HepG2 (cell line): ENCODE data around the gene RNF133. TPM values are rescaled to one million over a fixed set of nuclear protein-coding genes. Genes with fewer than 3 reads are reported as not detected.
"Not testable (repeated sequence)": the region's sequence is repeated elsewhere in the genome, so short reads cannot be mapped to it uniquely, and the experiment has no call there.

Source experiments
- ASH2L ChIP-seq: fragments of 300-600, 200-600 bp; sonication (generic); IDR thresholded peaks from 2 replicates; pipeline ENCODE4 v1.7.0; 2017; ENCODE audit warnings: low read depth, mild to moderate bottlenecking, moderate library complexity, mixed read lengths, low read length; ENCODE audit not compliant: insufficient read length
- FOXK1 ChIP-seq: sonication (generic); formaldehyde crosslinking; IDR thresholded peaks from 2 replicates; pipeline ENCODE4 v1.4.0; 2020; ENCODE audit warnings: low read depth, missing genetic modification reagents, borderline replicate concordance
- FOXO1 ChIP-seq: sonication (generic); formaldehyde crosslinking; IDR thresholded peaks from 2 replicates; pipeline ENCODE4 v1.4.0; 2020; ENCODE audit warnings: missing genetic modification reagents
- GATAD2A ChIP-seq: IDR thresholded peaks from 2 replicates; pipeline ENCODE4 v1.6.1; 2016
- HMG20A ChIP-seq: IDR thresholded peaks from 2 replicates; pipeline ENCODE4 v1.6.1; 2016; ENCODE audit warnings: borderline replicate concordance
- HOXA3 ChIP-seq: sonication (generic); formaldehyde crosslinking; IDR thresholded peaks from 2 replicates; pipeline ENCODE4 v1.5.0; 2020; ENCODE audit warnings: missing genetic modification reagents
- KDM6A ChIP-seq: IDR thresholded peaks from 2 replicates; pipeline ENCODE4 v1.6.1; 2016; ENCODE audit warnings: low read depth
- MAX ChIP-seq: IDR thresholded peaks from 2 replicates; pipeline ENCODE4 v1.6.1; 2012; ENCODE audit warnings: inconsistent platforms
- MED1 ChIP-seq: sonication (generic); formaldehyde crosslinking; IDR thresholded peaks from 2 replicates; pipeline ENCODE4 v1.4.0; 2020; ENCODE audit warnings: missing genetic modification reagents
- MIXL1 ChIP-seq: IDR thresholded peaks from 2 replicates; pipeline ENCODE4 v1.6.1; 2016
- NCOR1 ChIP-seq: fragments of 200-600 bp; sonication (generic); IDR thresholded peaks from 2 replicates; pipeline ENCODE4 v1.7.0; 2017; ENCODE audit warnings: antibody characterized with exemption, low read length, borderline replicate concordance
- NR2F2 ChIP-seq: IDR thresholded peaks from 2 replicates; pipeline ENCODE4 v1.6.1; 2012; ENCODE audit warnings: low read depth, inconsistent platforms, borderline replicate concordance
- ONECUT2 ChIP-seq: sonication (generic); formaldehyde crosslinking; IDR thresholded peaks from 2 replicates; pipeline ENCODE4 v1.4.0; 2020; ENCODE audit warnings: missing genetic modification reagents
- RXRA ChIP-seq: sonication (generic); formaldehyde crosslinking; IDR thresholded peaks from 2 replicates; pipeline ENCODE4 v1.5.1; 2020; ENCODE audit warnings: missing genetic modification reagents
- SATB2 ChIP-seq: sonication (generic); formaldehyde crosslinking; IDR thresholded peaks from 2 replicates; pipeline ENCODE4 v1.5.0; 2020; ENCODE audit warnings: missing genetic modification reagents
- SMAD3 ChIP-seq: sonication (generic); formaldehyde crosslinking; IDR thresholded peaks from 2 replicates; pipeline ENCODE4 v1.4.0; 2020; ENCODE audit warnings: missing genetic modification reagents
- SOX13 ChIP-seq, 3 experiments: fragments of 450-650 bp in 1 of 3; sonication (generic) in 1 of 3; formaldehyde crosslinking in 1 of 3; IDR thresholded peaks in 2 of 3; conservative IDR thresholded peaks in 1 of 3; 2 replicates each; pipeline versions ENCODE4 v1.5.0 to v1.6.1; 2016 to 2020; ENCODE audit warnings: antibody characterized with exemption in 1 of 3, mild to moderate bottlenecking in 1 of 3, missing compliant biosample characterization in 1 of 3, missing genetic modification reagents in 1 of 3, moderate library complexity in 1 of 3
- SOX5 ChIP-seq: IDR thresholded peaks from 2 replicates; pipeline ENCODE4 v1.6.1; 2016; ENCODE audit warnings: borderline replicate concordance
- SOX6 ChIP-seq, 2 experiments: fragments of 450-650 bp in 1 of 2; sonication (generic) in 1 of 2; formaldehyde crosslinking in 1 of 2; IDR thresholded peaks; 2 replicates each; pipeline versions ENCODE4 v1.4.0 to v1.6.1; 2017 to 2020; ENCODE audit warnings: antibody characterized with exemption in 1 of 2, mild to moderate bottlenecking in 1 of 2, missing genetic modification reagents in 1 of 2
- TARDBP ChIP-seq: sonication (generic); formaldehyde crosslinking; IDR thresholded peaks from 2 replicates; pipeline ENCODE4 v1.8.0; 2022; ENCODE audit warnings: mild to moderate bottlenecking, missing genetic modification reagents
- TBX2 ChIP-seq: sonication (generic); formaldehyde crosslinking; IDR thresholded peaks from 2 replicates; pipeline ENCODE4 v1.5.0; 2020; ENCODE audit warnings: missing genetic modification reagents, mild to moderate bottlenecking, borderline replicate concordance
- YEATS4 ChIP-seq: sonication (generic); formaldehyde crosslinking; IDR thresholded peaks from 2 replicates; pipeline ENCODE4 v1.4.0; 2020; ENCODE audit warnings: missing genetic modification reagents, borderline replicate concordance
- ZBTB25 ChIP-seq: IDR thresholded peaks from 2 replicates; pipeline ENCODE4 v1.6.1; 2018; ENCODE audit warnings: missing genetic modification reagents
- ZMYM3 ChIP-seq: sonication (generic); formaldehyde crosslinking; IDR thresholded peaks from 2 replicates; pipeline ENCODE4 v1.5.1; 2020; ENCODE audit warnings: mild to moderate bottlenecking, missing genetic modification reagents
- ZNF232 ChIP-seq: sonication (generic); formaldehyde crosslinking; IDR thresholded peaks from 2 replicates; pipeline ENCODE4 v1.4.0; 2020; ENCODE audit warnings: missing genetic modification reagents, borderline replicate concordance
- ZNF335 ChIP-seq: sonication (generic); formaldehyde crosslinking; IDR thresholded peaks from 2 replicates; pipeline ENCODE4 v1.4.0; 2020; ENCODE audit warnings: missing genetic modification reagents
- ZNF350 ChIP-seq: sonication (generic); formaldehyde crosslinking; IDR thresholded peaks from 2 replicates; pipeline ENCODE4 v1.4.0; 2020; ENCODE audit warnings: mild to moderate bottlenecking, low read depth, missing genetic modification reagents, borderline replicate concordance
- ZNF503 ChIP-seq: sonication (generic); formaldehyde crosslinking; IDR thresholded peaks from 2 replicates; pipeline ENCODE4 v1.4.0; 2020; ENCODE audit warnings: missing genetic modification reagents
- polyA plus RNA-seq, 8 experiments: library from polyadenylated mRNA; depleted of rRNA in 3 of 8; stranded (reverse) in 7 of 8; unstranded in 1 of 8; fragments of >200 nt; fragmentation: Illumina TruSeq in 4 of 8; extraction: Trizol in 4 of 8; gene quantifications; 2 replicates each; pipeline versions ENCODE4 v1.2.1 to v1.2.3, GENCODE V29; 2011 to 2016; ENCODE audit warnings: low read depth in 4 of 8, missing spikeins in 1 of 8, mixed read lengths in 1 of 8; ENCODE audit not compliant: insufficient read depth in 1 of 8
- total RNA-seq, 5 experiments: library from RNA; depleted of rRNA; stranded (reverse); fragments of >200 nt; fragmentation: Illumina TruSeq; extraction: Trizol; gene quantifications; 2 replicates each; pipeline ENCODE4 v1.2.3, GENCODE V29; 2016; ENCODE audit warnings: low read depth in 1 of 5

RNF133 gene
- total and polyA plus RNA-seq, 2 of the 13 experiments (the other 11 are each of a cell fraction or from before 2014, with no cell fraction given): 0.13 to 1.00 TPM

GRCh38 chr7:122679269-122679709 is 19.6 kb downstream of the RNF133 start (continued):
- TF ChIP-seq FOXO1 (CRISPR knock-in tag) (peak; percentile 86), ZNF232 (CRISPR knock-in tag) (0 out of 2 replicates have a peak, but pooled peaks have one; percentile 42), TARDBP (CRISPR knock-in tag) (peak; percentile 92), HOXA3 (CRISPR knock-in tag) (peak; percentile 85), ZMYM3 (CRISPR knock-in tag) (peak; percentile 29; the same call in 1 of the 2 replicates), SOX5 (CRISPR knock-in tag) (peak; percentile 94), ASH2L (peak; percentile 45), MIXL1 (peak; percentile 83; the same call in 1 of the 2 replicates), SATB2 (CRISPR knock-in tag) (0 out of 2 replicates have a peak, but pooled peaks have one; percentile 50), SOX13 (IDR thresholded peaks at IDR 0.05) (peak; percentile 79), SOX13 (CRISPR knock-in tag; conservative IDR thresholded peaks at IDR 0.05 in 1 of 2, IDR thresholded peaks at IDR 0.05 in 1 of 2) (peak in 1 of 2 experiments; percentile 94; a peak in 2 of 4 replicates), SMAD3 (CRISPR knock-in tag) (0 out of 2 replicates have a peak, but pooled peaks have one; percentile 61), ZNF335 (CRISPR knock-in tag) (0 out of 2 replicates have a peak, but pooled peaks have one; percentile 22), ZBTB25 (CRISPR knock-in tag) (0 out of 2 replicates have a peak, but pooled peaks have one; percentile 17), ZNF503 (CRISPR knock-in tag) (peak; percentile 90), FOXK1 (CRISPR knock-in tag) (peak; percentile 79), RXRA (CRISPR knock-in tag) (peak; percentile 92; the same call in 1 of the 2 replicates), ONECUT2 (CRISPR knock-in tag) (0 out of 2 replicates have a peak, but pooled peaks have one; percentile 11), KDM6A (CRISPR knock-in tag) (peak; percentile 64; the same call in 1 of the 2 replicates), SOX6 (CRISPR knock-in tag; IDR thresholded peaks at IDR 0.05) (peak; percentile 98), TBX2 (CRISPR knock-in tag) (peak; percentile 96), HMG20A (peak; percentile 90; the same call in 1 of the 2 replicates), NR2F2 (peak; percentile 99), GATAD2A (peak; percentile 79), MED1 (CRISPR knock-in tag) (peak; percentile 91), MAX (peak; percentile 60), NCOR1 (peak; percentile 38; the same call in 1 of the 2 replicates), ZNF350 (0 out of 2 replicates have a peak, but pooled peaks have one; percentile 31), YEATS4 (CRISPR knock-in tag) (peak; percentile 61; the same call in 1 of the 2 replicates)
- not testable (repeated sequence) for TF ChIP-seq SOX6 (IDR thresholded peaks at IDR 0.05)
